GDM1 (cell line): Measurements from ENCODE around the gene CANX.

Experiments used
- DNase-seq: peaks from one replicate; lab custom pipeline; 2025; lab: John Stamatoyannopoulos, UW

The CANX gene

DNA sequence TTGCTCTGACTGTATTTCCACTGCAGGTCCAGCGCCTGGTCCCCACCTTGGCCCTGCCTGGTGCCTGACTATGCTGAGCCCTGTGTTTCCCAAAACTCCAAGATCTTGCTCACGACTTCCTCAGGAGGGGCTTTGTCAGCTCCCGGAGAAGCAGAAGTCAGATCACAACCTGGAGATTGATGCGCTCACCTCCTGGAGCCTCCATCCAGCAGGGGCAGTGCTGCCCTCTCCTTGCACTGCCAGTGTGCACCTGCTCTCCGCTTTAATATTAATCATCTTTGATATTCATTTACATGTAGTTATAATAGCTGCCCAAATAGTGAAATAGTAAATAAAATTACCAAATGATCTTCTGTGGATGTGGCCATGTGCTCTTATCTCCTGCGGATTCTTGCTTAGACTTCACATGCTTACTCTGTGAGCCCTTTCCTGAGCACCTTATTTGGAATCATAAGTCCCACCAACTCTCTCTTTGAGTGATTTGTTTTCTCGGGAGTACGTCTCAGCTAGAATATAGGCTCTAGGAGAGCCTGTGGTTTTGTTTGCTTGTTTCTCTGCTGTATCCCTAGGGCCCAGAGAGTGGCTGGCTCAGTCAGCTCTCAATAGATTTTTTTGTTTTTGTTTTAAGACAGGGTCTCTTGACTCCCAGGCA lies 51.2 kb downstream of the CANX start:
- no peak for DNase-seq

DNA sequence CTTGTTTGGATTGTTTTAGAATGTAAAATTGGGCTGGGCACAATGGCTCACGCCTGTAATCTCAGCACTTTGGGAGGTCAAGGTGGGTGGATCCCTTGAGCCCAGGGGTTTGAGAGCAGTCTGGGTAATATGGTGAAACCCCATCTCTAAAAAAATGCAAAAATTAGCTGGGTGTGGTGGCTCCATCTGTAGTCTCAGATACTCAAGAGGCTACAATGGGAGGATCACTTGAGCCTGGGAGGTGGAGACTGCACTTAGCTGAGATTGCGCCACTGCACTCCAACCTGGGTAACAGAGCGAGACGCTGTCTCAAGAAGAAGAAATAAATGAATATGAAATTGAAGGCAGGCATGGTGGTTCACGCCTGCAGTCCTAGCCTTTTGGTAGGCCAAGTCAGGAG lies 55.2 kb downstream of the CANX start:
- DNase-seq, result no peak

DNA sequence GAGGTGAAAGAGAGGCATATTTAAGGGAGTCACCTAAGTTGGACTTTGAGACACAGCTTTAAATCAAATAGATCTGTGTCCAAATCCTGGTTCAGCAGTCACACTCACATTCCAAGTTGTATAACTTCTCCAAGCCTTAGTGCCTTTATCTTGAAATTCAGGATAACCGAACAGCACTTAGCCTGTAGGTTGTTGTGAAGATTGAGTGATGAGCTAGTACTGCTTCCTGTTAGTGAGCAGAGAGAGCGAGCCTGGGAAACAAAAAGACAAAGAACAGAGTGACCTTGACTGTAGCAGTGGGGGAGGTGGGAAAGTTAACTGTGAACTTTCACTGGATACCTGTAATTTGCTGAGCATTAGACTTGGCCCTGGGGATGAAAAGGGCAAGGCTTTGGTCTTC lies 56.3 kb downstream of the CANX start:
- no peak for DNase-seq

DNA sequence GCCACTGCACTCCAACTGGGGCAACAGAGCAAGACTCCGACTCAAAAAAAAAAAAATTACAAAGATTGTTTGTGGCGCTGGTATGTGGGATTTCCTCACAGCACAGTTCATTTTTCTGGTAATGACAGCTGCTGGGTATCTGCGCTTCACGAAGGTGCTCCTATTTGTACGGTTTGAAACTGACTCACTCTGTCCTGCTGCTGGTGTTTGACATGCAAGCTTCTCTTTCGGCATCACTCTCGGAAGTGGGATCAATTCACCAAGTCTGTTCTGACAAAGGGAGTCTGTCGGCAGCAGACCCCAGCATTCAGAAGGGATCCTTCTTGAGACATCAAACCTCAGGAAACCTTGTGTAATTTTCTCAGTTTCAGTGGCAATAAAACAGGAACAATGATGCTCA lies 60.2 kb downstream of the CANX start:
- no peak for DNase-seq

DNA sequence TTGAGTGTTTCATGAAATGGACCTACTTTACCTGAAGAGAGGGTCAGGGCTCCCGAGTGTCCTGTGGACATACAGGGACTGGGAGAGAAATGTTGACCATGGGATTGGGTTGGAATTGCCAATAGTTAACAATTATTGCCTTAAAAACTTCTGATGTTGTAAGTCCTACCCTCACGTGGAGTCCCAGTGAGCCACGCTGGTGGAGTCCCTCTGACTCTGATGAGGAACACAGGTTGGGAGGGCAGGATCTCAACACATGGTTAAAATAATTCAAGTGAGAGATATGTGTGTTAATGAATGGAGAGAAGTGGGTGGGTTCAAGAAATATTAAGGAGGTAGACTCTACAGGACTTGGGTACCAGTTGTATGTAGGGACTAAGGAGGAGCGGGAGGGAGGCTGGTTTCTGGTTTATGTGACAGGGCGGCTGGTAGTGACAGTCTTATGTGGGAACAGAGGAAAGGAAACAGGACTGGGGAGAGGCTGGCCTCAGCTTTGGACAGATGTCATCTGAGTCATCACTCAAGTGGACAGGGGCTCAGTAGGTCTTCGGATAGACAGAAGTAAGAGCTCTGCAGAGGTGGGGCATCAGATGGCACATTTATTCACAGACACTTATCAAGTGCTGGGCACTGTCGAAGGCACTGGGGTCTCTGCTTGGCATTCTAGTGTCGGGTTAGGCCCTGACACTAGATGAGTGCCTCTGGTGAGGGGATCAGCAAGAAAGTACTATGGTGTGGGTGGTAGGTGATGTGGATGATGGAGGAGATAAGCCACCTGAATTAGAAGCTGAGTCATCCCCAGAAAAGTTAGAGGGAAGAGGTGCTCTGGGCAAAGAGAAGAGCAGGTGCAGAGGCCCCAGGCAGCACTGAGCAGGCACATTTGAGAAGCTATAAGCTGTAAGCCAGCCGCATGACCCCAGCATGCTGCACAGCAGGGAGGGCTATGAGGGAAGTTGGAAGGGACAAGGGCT lies 61.1 kb downstream of the CANX start:
- no peak for DNase-seq

DNA sequence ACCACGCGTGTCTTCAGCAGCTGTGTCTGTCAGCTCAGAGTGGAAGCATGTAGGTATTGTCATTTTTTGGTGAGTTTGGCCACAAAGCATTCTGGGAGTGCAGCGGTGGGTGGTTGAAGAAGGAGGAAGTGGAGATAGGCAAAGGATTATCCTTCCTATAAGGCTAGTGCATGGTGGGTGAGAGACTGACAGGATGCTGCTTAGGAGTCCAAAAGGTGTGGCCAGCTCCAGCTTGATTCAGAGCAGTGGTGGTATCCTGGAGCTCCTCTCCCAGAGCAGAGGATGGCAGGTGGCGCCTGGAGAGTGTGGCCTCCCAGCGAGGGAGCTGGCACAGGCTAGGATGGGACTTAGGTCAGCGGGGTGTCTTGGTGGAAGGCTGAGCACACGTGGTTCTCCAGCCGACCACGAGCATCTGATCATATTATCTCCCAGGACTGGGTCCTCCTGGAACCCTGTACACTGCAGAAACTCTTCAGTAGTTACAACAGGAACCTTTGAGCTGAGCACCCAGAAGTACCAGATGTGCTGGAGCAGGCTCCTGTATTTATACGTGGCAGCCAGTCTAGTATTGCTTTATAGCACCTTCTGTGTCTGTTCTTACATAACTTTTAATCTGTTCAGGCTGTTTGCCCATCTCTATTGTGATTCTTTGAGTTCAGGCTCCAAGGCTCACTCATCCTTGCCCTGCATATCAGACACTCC lies 63.5 kb downstream of the CANX start:
- DNase-seq, result peak; percentile 13

DNA sequence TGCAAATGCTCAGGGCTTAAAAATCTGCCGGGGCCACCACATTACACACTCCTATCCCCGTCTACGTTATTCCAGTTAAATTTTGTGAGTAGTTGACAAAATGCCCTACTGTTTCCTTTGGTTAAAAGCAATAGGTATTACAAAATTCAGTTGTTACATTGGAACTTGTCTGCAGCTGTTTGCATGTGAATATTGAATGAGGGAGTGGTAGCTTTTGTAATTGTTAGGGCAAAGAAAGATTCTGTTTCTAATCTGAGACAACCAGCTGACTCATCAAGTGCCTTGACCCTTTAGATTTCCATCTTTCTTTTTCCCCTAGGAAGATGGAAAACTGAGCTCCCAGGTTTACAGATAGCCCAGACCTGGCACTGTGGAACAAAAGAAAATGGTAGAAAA lies 64.0 kb downstream of the CANX start:
- DNase-seq, result no peak

DNA sequence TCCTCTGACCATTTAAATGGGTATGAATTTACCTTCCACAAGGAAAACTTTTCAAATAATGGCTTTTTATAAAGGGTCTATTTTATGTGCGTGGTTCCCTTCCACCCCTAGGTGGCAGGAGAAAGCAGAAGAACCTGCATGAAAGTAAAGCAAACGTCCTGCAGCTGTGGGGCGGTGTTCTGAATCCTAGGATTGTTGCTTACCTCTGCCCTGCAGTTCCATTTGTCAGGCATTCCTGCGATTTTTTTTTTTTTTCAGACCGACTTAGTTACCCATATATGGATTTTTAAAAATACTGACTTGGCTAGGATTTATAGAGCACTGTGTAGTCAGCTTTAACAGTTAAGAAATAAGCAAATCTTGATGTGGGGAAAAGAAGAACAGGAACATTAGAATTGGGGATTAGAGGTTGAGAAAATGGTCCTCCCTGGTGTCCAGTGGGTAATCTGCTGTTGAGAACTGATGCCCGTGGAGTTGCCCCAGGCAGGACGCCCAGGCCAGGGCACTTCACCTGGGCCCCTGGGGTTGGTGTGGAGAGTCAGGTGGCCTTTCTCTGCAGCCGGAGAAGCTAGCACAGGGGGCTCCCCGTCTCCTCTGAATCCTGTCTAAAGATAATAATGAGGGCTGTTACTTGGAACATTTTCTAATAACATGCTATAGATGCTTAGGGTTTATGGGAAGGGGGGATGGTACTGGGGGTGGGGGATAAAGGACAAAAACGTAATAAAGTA lies 64.6 kb downstream of the CANX start:
- peak; percentile 37 for DNase-seq

DNA sequence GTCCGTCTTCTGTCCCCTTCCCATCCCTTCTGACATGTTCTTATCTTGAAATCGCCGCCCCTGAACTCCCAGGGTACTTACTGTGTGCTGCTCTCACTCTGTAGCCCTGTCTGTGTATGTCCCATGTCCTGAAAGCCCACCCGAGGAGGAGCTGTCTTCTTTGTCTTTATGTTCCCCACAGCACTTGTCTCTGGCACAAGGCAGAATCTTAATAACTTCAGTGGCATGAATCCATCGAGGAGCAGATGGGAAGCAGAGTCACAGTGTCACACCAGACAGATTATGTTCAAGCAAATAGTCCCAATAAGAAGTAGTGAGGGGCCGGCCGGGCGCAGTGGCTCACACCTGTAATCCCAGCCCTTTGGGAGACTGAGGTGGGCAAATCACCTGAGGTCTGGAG lies 65.3 kb downstream of the CANX start:
- DNase-seq, result no peak

DNA sequence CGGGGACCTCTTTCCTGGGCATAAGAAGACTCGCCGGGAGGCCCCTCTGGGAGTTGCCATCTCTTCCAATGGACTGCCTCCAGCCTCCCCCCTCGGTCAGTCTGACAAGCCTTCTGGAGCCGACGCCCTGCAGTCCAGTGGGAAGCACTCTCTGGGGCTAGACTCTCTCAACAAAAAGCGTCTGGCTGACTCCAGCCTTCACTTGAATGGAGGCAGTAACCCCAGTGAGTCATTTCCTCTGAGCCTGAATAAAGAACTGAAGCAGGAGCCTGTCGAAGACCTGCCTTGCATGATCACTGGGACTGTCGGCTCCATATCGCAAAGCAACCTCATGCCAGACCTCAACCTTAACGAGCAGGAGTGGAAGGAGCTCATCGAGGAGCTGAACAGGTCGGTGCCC lies 66.6 kb downstream of the CANX start:
- no peak for DNase-seq

DNA sequence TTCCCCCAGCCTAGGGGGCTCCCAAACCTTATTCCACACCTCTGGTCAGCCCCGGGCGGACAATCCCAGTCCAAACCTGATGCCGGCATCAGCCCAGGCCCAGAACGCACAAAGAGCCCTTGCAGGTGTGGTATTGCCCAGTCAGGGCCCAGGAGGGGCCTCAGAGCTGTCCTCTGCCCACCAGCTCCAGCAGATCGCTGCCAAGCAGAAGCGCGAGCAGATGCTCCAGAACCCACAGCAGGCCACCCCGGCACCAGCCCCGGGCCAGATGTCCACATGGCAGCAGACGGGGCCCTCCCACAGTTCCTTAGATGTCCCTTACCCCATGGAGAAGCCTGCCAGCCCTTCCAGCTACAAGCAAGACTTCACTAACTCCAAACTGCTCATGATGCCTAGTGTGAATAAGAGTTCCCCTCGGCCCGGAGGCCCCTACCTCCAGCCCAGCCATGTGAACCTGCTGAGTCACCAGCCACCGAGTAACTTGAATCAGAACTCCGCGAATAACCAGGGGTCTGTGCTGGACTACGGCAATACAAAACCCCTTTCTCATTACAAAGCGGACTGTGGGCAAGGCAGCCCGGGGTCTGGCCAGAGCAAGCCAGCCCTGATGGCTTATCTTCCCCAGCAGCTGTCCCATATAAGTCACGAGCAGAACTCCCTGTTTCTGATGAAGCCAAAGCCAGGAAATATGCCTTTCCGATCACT lies 67.4 kb downstream of the CANX start:
- DNase-seq, result peak; percentile 38

DNA sequence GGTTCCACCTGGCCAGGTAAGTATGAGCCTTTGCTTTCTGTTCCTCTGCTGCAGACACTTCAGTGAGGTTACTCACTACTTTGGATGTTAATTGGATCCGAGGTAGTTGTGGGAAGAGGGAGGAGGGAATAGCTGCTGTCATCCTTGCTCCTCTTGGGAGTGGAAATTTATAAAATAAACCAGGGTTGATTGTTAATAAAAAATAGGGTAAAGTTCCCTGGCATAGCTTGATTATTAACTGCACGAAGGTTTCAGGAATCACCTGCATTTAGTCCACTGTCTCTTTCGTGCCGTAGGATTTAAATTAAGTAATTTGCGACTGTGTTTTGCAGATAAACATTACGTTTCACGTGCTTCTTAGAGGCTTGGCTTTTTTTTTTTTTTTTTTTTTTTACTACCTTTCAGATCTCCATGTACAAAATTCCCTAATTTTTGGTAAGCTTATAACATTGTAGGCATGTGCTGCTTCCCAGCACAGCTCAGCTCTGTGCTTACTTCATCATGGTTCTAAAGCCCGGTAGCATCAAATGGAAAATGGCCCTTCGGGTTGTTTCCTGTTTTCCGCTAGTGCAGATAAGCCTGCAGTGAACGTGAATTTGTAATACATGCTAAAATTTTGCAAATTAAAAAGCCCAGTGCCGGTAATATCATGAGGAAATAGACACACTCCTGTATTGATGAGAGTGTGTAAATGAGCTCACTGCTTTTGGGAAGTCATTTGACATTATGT lies 68.1 kb downstream of the CANX start:
- DNase-seq, result no peak

DNA sequence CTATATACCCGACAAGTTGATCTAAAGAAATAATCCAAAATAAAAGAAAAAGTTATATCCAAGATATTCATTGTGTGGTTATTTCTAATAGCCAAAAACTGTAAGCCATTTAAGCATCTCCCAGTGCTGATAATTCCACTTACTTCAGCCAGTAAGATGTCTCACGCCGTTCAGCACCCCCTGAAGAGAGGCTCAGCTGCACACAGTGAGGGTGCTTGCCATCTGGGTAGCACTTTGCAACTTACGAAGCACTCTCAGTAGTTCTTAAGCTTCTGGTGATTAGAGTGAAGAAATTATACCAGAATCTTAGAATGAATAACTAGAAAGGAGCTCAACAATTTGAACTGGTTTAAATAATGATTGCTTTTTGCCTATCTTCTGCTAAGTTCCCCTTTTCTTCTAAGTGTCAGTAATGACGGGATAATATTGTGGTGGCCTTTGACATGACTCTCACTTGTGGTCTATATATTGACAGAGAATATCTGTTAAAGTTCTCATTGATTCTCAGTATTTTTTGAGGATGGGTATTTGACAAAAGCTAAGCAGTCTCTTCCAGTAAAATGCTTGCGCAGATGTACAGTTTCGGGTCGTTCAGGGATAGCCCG lies 68.8 kb downstream of the CANX start:
- DNase-seq, result no peak

DNA sequence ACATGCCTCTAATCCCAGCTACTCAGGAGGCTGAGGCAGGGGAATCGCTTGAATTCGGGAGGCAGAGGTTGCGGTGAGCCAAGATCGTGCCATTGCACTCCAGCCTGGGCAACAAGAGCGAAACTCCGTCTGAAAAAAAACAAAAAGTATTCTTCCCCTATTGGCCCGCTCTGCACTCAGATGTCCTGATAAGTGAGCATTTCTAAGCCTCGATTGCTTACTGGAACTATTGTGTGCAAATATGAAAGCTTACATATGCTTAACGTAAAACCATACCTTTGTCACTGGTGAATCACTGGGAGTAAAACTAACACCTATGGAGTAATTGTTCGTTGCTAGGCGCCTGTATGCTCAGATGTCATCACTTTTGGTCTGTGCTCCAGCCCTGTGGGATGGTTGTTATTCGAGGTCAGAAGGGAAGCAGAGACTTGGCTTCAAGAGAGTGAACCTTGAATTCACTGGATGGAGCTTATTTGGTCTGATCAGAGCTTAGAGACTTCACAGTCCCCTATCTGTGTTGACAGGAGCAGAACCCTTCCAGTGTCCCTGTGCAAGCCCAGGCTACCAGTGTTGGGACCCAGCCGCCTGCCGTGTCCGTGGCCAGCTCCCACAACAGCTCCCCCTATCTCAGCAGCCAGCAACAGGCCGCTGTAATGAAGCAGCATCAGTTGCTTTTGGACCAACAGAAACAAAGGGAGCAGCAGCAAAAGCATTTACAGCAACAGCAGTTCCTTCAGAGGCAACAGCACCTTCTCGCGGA lies 69.7 kb downstream of the CANX start:
- DNase-seq, result no peak

DNA sequence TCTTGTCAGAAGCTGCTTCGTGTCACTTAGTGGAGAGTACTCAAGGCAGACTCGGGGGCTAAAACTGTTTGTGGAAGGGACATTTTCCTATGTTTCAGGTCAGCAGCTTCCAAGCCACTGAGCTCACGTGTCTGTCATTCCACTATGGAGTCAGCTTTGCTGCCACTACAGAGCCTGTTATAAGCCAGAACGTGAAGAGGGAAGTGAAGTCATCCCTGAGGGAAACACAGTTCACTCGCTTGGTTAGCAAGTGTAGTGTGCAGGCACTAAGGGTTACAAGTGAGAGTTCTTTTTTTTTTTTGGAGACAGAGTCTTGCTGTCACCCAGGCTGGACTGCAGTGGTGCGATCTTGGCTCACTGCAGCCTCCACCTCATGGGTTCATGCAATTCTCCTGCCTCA lies 70.5 kb downstream of the CANX start:
- DNase-seq, result no peak

DNA sequence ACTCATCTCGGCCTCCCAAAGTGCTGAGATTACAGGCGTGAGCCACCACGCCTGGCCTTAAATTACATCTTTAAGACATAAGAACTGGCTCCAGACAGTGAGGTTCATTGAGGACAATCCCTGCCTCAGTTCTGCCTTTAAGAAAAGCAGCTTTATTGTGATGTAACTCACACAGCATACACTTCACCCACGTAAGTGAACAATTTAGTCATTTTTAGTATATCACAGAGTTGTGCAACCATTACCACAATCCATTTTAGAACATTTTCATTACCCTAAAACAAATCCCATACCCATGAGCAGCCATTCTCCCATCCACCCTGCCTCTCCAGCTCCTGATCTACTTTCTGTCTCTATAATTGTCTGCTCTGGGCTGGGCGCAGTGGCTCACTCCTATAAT lies 71.0 kb downstream of the CANX start:
- no peak for DNase-seq

DNA sequence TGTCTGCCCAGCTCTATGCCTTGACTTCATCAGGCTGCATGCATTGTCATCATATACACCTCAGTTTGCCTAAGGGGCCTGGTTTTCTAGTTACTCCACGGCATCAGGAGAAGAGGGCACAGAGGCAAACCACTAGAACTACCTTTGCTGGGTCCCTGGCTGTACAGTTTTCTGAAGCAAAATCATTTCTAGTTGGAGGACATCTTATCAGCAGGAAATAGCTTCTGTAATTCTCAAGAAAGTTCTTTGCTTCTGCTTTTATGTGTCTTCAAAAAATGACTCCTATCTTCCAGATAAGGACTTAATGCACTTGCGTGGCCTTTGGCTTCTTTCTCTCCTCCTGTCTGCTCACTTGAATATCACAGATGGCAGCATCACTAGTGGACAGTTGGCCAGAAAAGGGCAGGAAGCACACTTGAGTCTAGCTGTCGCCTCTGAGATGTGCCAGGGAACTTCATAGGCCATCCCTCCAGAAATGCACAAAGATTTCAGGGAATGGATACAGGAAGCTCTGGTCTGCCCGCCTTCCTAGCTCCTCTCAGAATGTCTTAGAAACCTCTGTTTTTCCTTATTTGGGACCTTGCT lies 72.6 kb downstream of the CANX start:
- DNase-seq, result no peak

DNA sequence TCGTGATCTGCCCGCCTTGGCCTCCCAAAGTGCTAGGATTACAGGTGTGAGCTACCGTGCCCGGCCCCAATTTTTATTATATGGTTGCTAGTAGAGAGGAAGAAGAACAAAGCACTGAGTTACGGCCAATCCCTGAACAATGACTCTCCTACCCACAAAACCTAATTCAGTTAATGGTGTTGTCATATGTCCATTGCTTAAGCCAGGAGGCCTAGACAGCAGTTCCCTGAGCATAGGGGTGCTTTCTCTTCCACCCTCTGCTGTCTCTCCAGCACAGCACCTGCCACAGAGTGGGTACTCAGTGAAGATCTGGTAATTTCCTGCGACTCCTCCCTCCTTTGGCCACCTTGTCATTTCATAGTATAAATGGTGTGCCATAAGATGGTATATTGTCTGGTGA lies 73.6 kb downstream of the CANX start:
- no peak for DNase-seq

DNA sequence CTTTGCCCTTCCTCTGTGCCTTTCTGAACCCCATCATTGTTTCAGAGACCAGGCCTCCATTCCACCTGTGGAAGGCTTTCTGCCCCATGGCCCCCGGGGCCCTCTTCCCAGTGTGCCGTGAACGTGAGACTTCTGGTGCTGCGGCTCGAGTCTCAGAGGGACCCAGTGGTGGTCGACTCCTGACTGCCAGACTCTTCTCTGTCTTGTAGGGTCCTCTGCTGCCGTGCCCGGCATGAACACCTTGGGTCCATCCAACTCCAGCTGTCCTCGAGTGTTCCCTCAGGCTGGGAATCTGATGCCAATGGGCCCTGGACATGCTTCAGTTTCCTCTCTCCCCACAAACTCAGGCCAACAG lies 74.9 kb downstream of the CANX start:
- DNase-seq, result no peak
